NCI-H526 (cell line): ENCODE results near the gene EHF.
"Not testable (repeated sequence)": the region's sequence is repeated elsewhere in the genome, so short reads cannot be mapped to it uniquely, and the experiment has no call there.

Source experiments
- DNase-seq, 2 experiments: peaks; one replicate each; lab custom pipeline; 2025; lab: John Stamatoyannopoulos, UW

Gene EHF

GRCh38 chr11:34668583-34669053 lies 47.7 kb downstream of the EHF start:
- DNase-seq = no peak

DNA sequence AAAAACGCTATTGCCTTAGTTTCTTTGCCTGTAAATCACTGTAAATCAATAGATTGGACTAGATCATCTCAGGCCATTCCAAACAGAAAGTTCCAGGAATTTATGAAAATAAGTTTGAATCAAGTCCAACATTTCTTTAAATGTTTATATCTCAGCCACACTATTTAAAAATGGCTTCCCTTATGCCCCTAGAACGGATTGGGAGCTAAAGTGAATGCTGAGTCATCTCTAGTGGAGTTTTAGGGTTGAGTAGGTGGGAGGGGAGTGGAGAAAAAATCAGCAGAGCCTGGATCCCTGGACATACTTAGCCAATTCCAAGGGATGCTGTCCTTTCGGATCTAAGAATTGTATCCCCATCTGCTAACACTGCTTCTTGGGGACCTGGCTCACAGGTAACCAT lies 48.6 kb downstream of the EHF start:
- no peak for DNase-seq

GRCh38 chr11:34671117-34671516 lies 50.2 kb downstream of the EHF start:
- DNase-seq = no peak

DNA sequence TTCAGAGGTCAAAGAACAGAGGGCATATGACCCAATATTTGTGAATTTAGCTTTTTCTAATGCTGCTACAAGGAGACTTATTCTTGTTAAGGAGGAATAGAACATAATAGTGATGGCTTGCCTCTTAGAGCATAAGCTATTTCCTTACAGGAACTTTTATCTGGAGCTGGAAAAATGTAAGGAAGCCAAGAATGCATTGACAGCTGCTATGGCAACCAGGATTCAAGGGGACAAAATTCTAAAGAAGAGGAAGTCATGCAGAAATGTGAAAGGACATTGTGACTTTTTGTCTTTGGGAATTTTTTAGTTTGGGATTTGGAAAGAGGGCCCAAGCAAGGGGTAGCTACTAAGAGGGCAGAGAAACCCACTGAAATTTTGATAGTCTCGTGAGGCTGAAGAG lies 51.1 kb downstream of the EHF start:
- no peak for DNase-seq

DNA sequence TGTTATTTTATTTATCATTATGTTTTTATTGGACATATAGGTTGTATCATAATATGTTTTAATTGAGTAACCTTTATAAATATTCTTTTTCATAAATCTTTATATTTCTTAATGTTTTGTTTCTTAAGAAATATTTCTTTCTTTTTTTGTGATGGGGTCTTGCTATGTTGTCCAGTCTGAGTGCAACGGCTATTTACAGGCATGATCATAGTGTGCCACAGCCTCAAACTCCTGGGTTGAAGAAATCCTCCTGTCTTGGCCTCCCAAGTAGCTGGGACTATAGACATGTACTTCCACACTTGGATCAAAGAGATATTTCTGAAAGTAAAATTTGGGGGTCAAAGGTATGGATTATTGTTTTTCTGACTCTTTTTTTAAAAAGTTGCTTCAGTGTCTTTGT lies 53.1 kb downstream of the EHF start:
- DNase-seq = no peak

GRCh38 chr11:34676227-34676626 lies 55.3 kb downstream of the EHF start:
- DNase-seq = no peak

- no peak for DNase-seq
Observed at GRCh38 chr11:34679681-34680080, 58.8 kb downstream of the EHF start.

DNA sequence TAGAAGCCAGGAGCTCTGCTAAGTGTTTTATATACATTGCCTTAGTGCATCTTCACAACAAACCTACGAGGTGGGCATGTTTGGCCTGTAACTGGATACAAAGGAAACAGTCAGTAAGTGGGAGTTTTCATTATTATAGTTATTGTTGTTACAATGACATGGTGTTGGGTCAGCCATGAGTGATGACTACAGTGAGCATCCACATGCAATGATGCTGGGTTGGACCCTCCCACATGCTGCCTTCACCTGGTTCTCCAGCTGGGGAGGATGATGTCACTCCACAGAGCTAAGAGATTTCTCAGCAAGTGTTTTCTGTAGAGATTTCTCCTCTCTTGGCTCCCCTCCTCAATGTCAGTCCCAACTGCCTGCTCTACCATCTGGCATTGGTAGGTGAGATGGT lies 59.3 kb downstream of the EHF start:
- DNase-seq = no peak

- peak; percentile 61 to 77 for DNase-seq
Observed at GRCh38 chr11:34680918-34681586, 60.2 kb downstream of the EHF start.

DNA sequence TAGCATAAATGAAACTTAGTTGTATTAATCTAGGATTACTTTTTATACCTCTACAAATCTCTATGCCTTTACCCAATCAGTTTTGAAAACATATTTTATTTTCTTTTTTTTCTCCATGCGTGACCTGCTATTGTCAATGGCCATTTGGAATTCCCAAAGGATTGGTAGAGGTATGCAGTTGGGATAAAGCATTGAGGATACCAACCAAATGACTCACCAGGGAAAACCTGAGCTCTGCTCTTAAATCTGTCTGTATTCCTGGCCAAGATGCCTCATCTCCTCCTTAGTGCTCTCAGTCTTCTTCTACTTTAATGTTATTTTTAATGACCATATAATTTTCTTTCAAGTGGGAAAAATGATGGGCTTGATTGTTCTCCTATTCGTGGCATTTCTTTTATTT lies 61.9 kb downstream of the EHF start:
- no peak for DNase-seq

DNA sequence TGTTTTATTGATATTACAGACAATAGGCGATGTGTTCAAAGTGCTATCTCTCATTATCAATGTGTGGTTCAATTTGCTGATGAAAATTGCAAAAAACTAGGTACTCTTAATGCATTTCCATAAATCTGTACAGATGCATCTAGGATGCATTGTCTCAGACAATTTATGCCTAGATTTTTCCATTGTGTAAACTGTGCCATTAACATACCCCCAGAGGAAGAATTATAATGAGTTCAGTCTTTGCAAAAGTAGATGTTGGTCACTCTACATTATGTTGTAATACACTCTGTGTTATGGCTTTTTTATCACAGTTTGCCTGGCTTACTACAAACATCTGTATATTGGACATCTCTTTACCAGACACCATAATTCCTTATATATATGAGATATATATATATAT lies 62.5 kb downstream of the EHF start:
- DNase-seq = no peak

DNA sequence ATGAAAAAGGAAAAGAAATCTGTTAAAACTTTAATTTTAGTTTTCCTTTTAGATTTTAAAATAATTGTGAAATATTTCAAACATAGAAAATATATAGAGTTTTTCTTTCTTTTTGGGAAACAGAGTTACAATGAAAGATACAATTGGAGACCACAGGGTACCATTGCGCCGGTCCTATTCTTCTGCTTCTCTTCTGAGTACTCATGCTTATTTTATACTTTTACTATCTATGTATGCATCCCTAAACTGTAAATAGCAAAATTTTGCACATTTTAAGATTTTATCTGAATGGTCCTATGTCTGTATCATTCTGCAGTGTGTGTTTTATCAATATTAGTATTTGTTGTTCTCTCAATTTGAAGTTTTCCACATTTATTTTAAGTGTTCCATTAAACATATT lies 65.0 kb downstream of the EHF start:
- no peak for DNase-seq

DNA sequence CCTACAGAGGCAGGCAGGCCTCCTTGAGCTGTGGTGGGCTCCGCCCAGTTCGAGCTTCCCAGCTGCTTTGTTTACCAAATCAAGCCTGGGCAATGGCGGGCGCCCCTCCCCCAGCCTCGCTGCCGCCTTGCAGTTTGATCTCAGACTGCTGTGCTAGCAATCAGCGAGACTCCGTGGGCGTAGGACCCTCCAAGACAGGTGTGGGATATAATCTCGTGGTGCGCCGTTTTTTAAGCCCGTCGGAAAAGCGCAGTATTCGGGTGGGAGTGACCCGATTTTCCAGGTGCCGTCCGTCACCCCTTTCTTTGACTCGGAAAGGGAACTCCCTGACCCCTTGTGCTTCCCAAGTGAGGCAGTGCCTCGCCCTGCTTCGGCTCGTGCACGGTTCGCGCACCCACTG lies 71.4 kb downstream of the EHF start:
- not testable (repeated sequence) for DNase-seq

DNA sequence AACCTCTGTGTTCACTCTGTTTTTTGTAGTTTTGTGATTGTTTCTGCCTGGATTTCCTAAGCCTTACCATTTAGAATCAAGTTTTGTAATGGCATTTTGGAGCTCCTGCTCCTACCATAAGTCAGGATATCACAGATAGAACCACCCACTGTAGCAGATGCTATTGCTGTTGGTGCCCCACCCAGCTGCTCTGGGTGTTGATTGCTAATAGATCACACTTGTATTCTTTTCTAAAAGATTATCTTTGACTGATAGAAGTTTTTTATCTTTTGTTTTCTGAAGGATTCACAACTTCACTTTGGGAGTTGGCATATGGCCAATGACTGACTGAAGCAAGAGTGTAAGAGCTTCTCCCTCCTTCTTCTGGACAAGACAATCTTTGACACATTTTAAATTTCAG lies 76.0 kb downstream of the EHF start:
- DNase-seq = no peak

GRCh38 chr11:34706709-34707461 lies 86.0 kb downstream of the EHF start:
- no peak for DNase-seq

DNA sequence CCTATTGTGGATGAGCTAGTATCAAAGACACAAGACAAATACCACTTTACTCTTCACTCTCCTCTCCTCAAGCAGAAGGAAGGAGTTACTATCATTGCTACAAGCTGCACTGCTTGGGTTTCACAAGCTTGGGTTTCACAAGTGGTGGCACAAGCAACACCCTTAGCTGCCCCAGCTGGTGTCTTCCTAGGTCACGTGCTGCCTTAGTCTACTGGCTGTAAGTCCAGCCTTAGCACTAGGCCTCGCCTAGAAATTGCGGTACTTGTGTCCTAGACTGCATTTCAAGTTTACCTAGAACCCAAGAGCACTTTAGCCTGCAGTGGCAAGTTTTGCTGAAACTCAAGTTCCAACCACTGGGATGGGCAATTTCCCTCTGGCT lies 86.6 kb downstream of the EHF start:
- no peak for DNase-seq
